H9 (cell line): Measurements from ENCODE around the gene TUBA3E. TPM values are rescaled to one million over a fixed set of nuclear protein-coding genes. Genes with fewer than 3 reads are reported as not detected.
"Not testable (repeated sequence)": the region's sequence is repeated elsewhere in the genome, so short reads cannot be mapped to it uniquely, and the experiment has no call there.

Source experiments
- DNase-seq: peaks from one replicate; pipeline ENCODE4 v3.0.0-alpha.2; 2017
- H2AFZ ChIP-seq: one replicate; pipeline ENCODE4 v1.6.1; 2013; ENCODE audit warnings: mild to moderate bottlenecking, low read length, control low read depth, moderate library complexity
- H2AK5ac ChIP-seq: 2 replicates; pipeline ENCODE4 v1.6.1; 2013; ENCODE audit warnings: low read length, control low read depth, mixed read lengths; ENCODE audit not compliant: insufficient read length
- H2BK120ac ChIP-seq: one replicate; pipeline ENCODE4 v1.6.1; 2013; ENCODE audit warnings: low read depth, mild to moderate bottlenecking, low read length, control low read depth, inconsistent platforms; ENCODE audit not compliant: poor library complexity, severe bottlenecking
- H2BK12ac ChIP-seq: 2 replicates; pipeline ENCODE4 v1.6.1; 2013; ENCODE audit warnings: low read length, control low read depth, mixed read lengths, low read depth; ENCODE audit not compliant: insufficient read length
- H2BK15ac ChIP-seq: 2 replicates; pipeline ENCODE4 v1.6.1; 2013; ENCODE audit warnings: low read depth, low read length, control low read depth
- H2BK20ac ChIP-seq: one replicate; pipeline ENCODE4 v1.6.1; 2013; ENCODE audit warnings: low read depth, mild to moderate bottlenecking, low read length, control low read depth, inconsistent platforms; ENCODE audit not compliant: poor library complexity, severe bottlenecking
- H2BK5ac ChIP-seq: 2 replicates; pipeline ENCODE4 v1.6.1; 2013; ENCODE audit warnings: low read length, control low read depth, mixed read lengths; ENCODE audit not compliant: insufficient read length
- H3K14ac ChIP-seq: 2 replicates; pipeline ENCODE4 v1.6.1; 2013; ENCODE audit warnings: low read length, control low read depth; ENCODE audit not compliant: insufficient read depth
- H3K18ac ChIP-seq: 2 replicates; pipeline ENCODE4 v1.6.1; 2013; ENCODE audit warnings: low read depth, mild to moderate bottlenecking, mixed read lengths, low read length, control low read depth; ENCODE audit not compliant: insufficient read length
- H3K23ac ChIP-seq: 2 replicates; pipeline ENCODE4 v1.6.1; 2013; ENCODE audit warnings: low read length, control low read depth, mixed read lengths, low read depth; ENCODE audit not compliant: insufficient read length
- H3K23me2 ChIP-seq: 2 replicates; pipeline ENCODE4 v1.6.1; 2013; ENCODE audit warnings: low read depth, mild to moderate bottlenecking, mixed read lengths, low read length, control low read depth; ENCODE audit not compliant: insufficient read length, poor library complexity, severe bottlenecking
- H3K27ac ChIP-seq: 2 replicates; pipeline ENCODE4 v1.5.1; 2013; ENCODE audit warnings: low read length, control low read depth, mixed read lengths, low read depth; ENCODE audit not compliant: insufficient read length
- H3K27me3 ChIP-seq: 2 replicates; pipeline ENCODE4 v1.6.1; 2013; ENCODE audit warnings: low read length, control low read depth, inconsistent platforms; ENCODE audit not compliant: insufficient read depth
- H3K4ac ChIP-seq: 2 replicates; pipeline ENCODE4 v1.6.1; 2013; ENCODE audit warnings: low read depth, mild to moderate bottlenecking, control low read depth, inconsistent platforms, low read length, moderate library complexity
- H3K4me1 ChIP-seq: 2 replicates; pipeline ENCODE4 v1.6.1; 2013; ENCODE audit warnings: low read length, control low read depth, inconsistent platforms; ENCODE audit not compliant: insufficient read depth
- H3K4me2 ChIP-seq: 2 replicates; pipeline ENCODE4 v1.6.1; 2013; ENCODE audit warnings: low read length, control low read depth, mixed read lengths; ENCODE audit not compliant: insufficient read length, insufficient read depth
- H3K56ac ChIP-seq: 2 replicates; pipeline ENCODE4 v1.6.1; 2013; ENCODE audit warnings: low read depth, mild to moderate bottlenecking, mixed read lengths, low read length, control low read depth; ENCODE audit not compliant: insufficient read length
- H3K79me1 ChIP-seq: 2 replicates; pipeline ENCODE4 v1.6.1; 2013; ENCODE audit warnings: low read depth, mild to moderate bottlenecking, moderate library complexity, low read length, control low read depth, inconsistent platforms; ENCODE audit not compliant: insufficient read depth, poor library complexity, severe bottlenecking
- H3K79me2 ChIP-seq: 2 replicates; pipeline ENCODE4 v1.6.1; 2013; ENCODE audit warnings: low read length, control low read depth, inconsistent platforms; ENCODE audit not compliant: insufficient read depth
- H3K9ac ChIP-seq: 2 replicates; pipeline ENCODE4 v1.6.1; 2013; ENCODE audit warnings: low read length, control low read depth, mixed read lengths; ENCODE audit not compliant: insufficient read length; ENCODE audit errors: extremely low read depth
- H3K9me3 ChIP-seq: one replicate; pipeline ENCODE4 v1.6.1; 2013; ENCODE audit warnings: low read depth, low read length, inconsistent platforms; ENCODE audit not compliant: control insufficient read depth
- H3T11ph ChIP-seq: one replicate; pipeline ENCODE4 v1.6.1; 2013; ENCODE audit warnings: mild to moderate bottlenecking, low read length, control low read depth, inconsistent platforms
- H4K20me1 ChIP-seq: one replicate; pipeline ENCODE4 v1.6.1; 2013; ENCODE audit not compliant: control insufficient read depth, insufficient read length, insufficient read depth
- H4K5ac ChIP-seq: 2 replicates; pipeline ENCODE4 v1.6.1; 2013; ENCODE audit warnings: low read depth, mild to moderate bottlenecking, mixed read lengths, low read length, control low read depth; ENCODE audit not compliant: insufficient read length
- H4K8ac ChIP-seq: replicated peaks from 2 replicates; pipeline ENCODE4 v1.6.1; 2013; ENCODE audit warnings: low read length, control low read depth, mixed read lengths, low read depth; ENCODE audit not compliant: insufficient read length
- H4K91ac ChIP-seq: 2 replicates; pipeline ENCODE4 v1.6.1; 2013; ENCODE audit warnings: low read depth, mild to moderate bottlenecking, moderate library complexity, mixed read lengths, low read length, control low read depth; ENCODE audit not compliant: insufficient read length
- H3K27ac Mint-ChIP-seq, 3 experiments: 2 replicates in 2 of 3; 3 replicates in 1 of 3; pipeline ENCODE4 v1.8.0; 2020 to 2021; ENCODE audit warnings: mixed read lengths in 3 of 3, mild to moderate bottlenecking in 1 of 3, moderate library complexity in 1 of 3
- H3K27me3 Mint-ChIP-seq: 2 replicates; pipeline ENCODE4 v1.8.0; 2021; ENCODE audit warnings: low read depth, mild to moderate bottlenecking, moderate library complexity, mixed read lengths
- H3K36me3 Mint-ChIP-seq, 3 experiments: 2 replicates in 2 of 3; 3 replicates in 1 of 3; pipeline ENCODE4 v1.8.0; 2020 to 2021; ENCODE audit warnings: low read depth in 3 of 3, mixed read lengths in 3 of 3; ENCODE audit not compliant: insufficient read depth in 1 of 3
- H3K4me1 Mint-ChIP-seq, 2 experiments: 2 replicates each; pipeline ENCODE4 v1.8.0; 2020; ENCODE audit warnings: mixed read lengths in 2 of 2
- H3K4me3 Mint-ChIP-seq, 2 experiments: 2 replicates in 1 of 2; 3 replicates in 1 of 2; pipeline ENCODE4 v1.8.0; 2020 to 2021; ENCODE audit warnings: mild to moderate bottlenecking in 2 of 2, mixed read lengths in 2 of 2, moderate library complexity in 1 of 2
- H3K9me3 Mint-ChIP-seq, 2 experiments: 2 replicates in 1 of 2; 3 replicates in 1 of 2; pipeline ENCODE4 v1.8.0; 2020; ENCODE audit warnings: mild to moderate bottlenecking in 2 of 2, mixed read lengths in 2 of 2, moderate library complexity in 1 of 2
- WGBS: extraction: QIAGEN DNeasy Blood & Tissue Kit; methylation state at CpG from one replicate; pipeline ENCODE4 v1.1.7; 2013; ENCODE audit warnings: missing lambda C conversion rate, low lambda C conversion rate, mixed read lengths; ENCODE audit not compliant: insufficient read length; ENCODE audit errors: extremely low coverage; 5-methylcytosine and 5-hydroxymethylcytosine counted together
- total RNA-seq: library from RNA; stranded (reverse); gene quantifications from 2 replicates; pipeline ENCODE4 v1.2.1, GENCODE V29; 2021

The TUBA3E gene
- total RNA-seq, 1 experiment from 2014 or later, result 0.26 TPM

DNA sequence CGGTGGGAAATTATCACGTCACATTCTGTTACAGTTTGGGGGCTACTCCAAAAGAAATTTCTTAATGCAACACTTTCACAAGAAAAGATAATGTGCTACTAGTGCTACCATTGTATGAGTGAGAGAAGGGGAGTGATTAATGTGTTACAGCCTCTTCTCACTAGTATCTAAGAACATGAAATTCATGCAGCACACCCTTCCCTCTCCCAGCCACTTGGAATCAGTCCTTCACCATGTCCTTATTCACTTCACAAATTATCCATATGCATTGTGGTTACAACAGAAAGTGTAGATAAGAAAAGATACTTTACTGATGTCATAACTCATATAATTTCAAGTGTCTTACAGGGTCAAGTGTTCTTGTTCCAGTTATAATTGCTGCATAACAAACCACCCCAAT is 20.9 kb upstream of the TUBA3E start:
- no CpG with 5 or more reads among the region's 2 CpGs for WGBS
- H3K79me2 ChIP-seq, result not testable (repeated sequence)

DNA sequence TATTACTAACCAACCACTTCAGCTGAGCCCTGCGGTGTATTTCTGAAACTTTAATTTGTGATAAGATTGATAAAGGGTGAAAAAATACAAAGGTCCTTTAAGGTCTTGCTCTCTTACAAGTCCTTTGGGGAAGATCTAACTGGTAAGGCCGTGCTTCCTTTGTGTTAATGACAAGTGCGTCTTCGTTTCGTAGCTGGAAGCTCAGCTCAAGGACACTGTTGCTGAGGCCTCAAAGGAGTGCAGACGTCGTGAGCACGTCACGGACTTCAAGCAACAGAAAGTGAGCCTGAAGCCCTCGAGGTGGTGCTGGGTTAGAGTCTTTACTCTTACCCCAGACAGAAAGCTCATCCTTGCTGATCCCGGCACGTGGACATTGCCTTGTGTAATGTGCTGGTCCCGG is 8.8 kb upstream of the TUBA3E start:
- H3K9me3 ChIP-seq, H2BK120ac ChIP-seq, H2BK20ac ChIP-seq, H2BK15ac ChIP-seq, H3K4me3 Mint-ChIP-seq, H3K27me3 ChIP-seq, H3K4ac ChIP-seq, H2BK12ac ChIP-seq, H3K23ac ChIP-seq, H3K18ac ChIP-seq, H3K4me1 ChIP-seq, H3K4me1 Mint-ChIP-seq, H3K27ac Mint-ChIP-seq, H3K27ac ChIP-seq, H4K91ac ChIP-seq, H3K23me2 ChIP-seq, H3K79me2 ChIP-seq, H2AFZ ChIP-seq, DNase-seq, H4K8ac ChIP-seq, H3K9ac ChIP-seq, H3K14ac ChIP-seq, H2BK5ac ChIP-seq, H3K79me1 ChIP-seq, H3K36me3 Mint-ChIP-seq, H3K56ac ChIP-seq, H4K20me1 ChIP-seq, H3K4me2 ChIP-seq, H4K5ac ChIP-seq, H2AK5ac ChIP-seq, H3K9me3 Mint-ChIP-seq, H3T11ph ChIP-seq: not testable (repeated sequence)
- H3K27me3 Mint-ChIP-seq, result peaks cover 19% of the 10 kb centered on the region
- no CpG with 5 or more reads among the region's 13 CpGs for WGBS

More for the DNA sequence above, 20.9 kb upstream of the TUBA3E start:
- not testable (repeated sequence) for H2BK120ac ChIP-seq, H2BK5ac ChIP-seq, H2BK15ac ChIP-seq, H3K36me3 Mint-ChIP-seq, H3K79me1 ChIP-seq, H3K4me3 Mint-ChIP-seq, H3K9me3 Mint-ChIP-seq, H3K23me2 ChIP-seq, H2AK5ac ChIP-seq, H3K9me3 ChIP-seq, H2AFZ ChIP-seq, H3K27me3 ChIP-seq, H2BK20ac ChIP-seq, H3K4ac ChIP-seq, H3K18ac ChIP-seq, H3K27ac ChIP-seq, H3K4me1 Mint-ChIP-seq, H3T11ph ChIP-seq, H3K56ac ChIP-seq, H4K91ac ChIP-seq, H2BK12ac ChIP-seq, H3K9ac ChIP-seq, H3K27ac Mint-ChIP-seq, H3K4me2 ChIP-seq, DNase-seq, H3K14ac ChIP-seq, H3K4me1 ChIP-seq, H4K20me1 ChIP-seq, H3K23ac ChIP-seq, H4K8ac ChIP-seq, H4K5ac ChIP-seq
- peaks cover 18% of the 10 kb centered on the region for H3K27me3 Mint-ChIP-seq
